Fibroblast of mammary gland (primary cell): ENCODE measurements around the gene WDR82.

Source experiments
- DNase-seq: peaks from one replicate; pipeline ENCODE4 v3.0.0-alpha.2; 2010; ENCODE audit warnings: low read depth
- H3K4me3 ChIP-seq: 2 replicates; pipeline ENCODE4 v1.5.1; 2011; ENCODE audit warnings: low read depth, mild to moderate bottlenecking, low read length, moderate library complexity; ENCODE audit not compliant: control insufficient read depth
- CTCF ChIP-seq: conservative IDR thresholded peaks from 2 replicates; pipeline ENCODE4 v1.5.1; 2011; ENCODE audit warnings: low read depth, low read length, inconsistent platforms; ENCODE audit not compliant: control insufficient read depth, insufficient read depth

Gene WDR82

GRCh38 chr3:52205727-52206372, 72.6 kb downstream of the WDR82 start:
- DNase-seq = peak; percentile 21
- no peak overlapping the region for H3K4me3 ChIP-seq
- no peak for TF ChIP-seq CTCF
